Measurements from ENCODE around the gene HS6ST3.

GRCh38 chr13:96417939-96418685 lies 328.2 kb downstream of the HS6ST3 start:
- TF ChIP-seq CTCF (IDR thresholded peaks at IDR 0.05 in 8 of 11, conservative IDR thresholded peaks at IDR 0.05 in 3 of 11) (no peak), POLR2AphosphoS5 (IDR thresholded peaks at IDR 0.05) (no peak), POLR2A (IDR thresholded peaks at IDR 0.05) (no peak)

Measured in spleen (tissue), 7 donors.